Activated CD4-positive, alpha-beta T cell treated with anti-CD3 and anti-CD28 coated beads, Interleukin-2, amount 10 ng/mL, durations not matched to agents 24 days and 14 days (primary cell): ENCODE results near the gene ACER3. TPM values are rescaled to one million over a fixed set of nuclear protein-coding genes. Genes with fewer than 3 reads are reported as not detected.
A peak's percentile ranks its signal among the peaks of the same experiment; 100 is the strongest.

Experiments
- DNase-seq: peaks from one replicate; pipeline ENCODE4 v3.0.0; 2022
- H3K27ac Mint-ChIP-seq: one replicate; pipeline ENCODE4 v1.8.0; 2022; ENCODE audit warnings: mild to moderate bottlenecking, mixed read lengths
- H3K27me3 Mint-ChIP-seq: one replicate; pipeline ENCODE4 v1.8.0; 2022; ENCODE audit warnings: mixed read lengths
- H3K36me3 Mint-ChIP-seq: one replicate; pipeline ENCODE4 v1.8.0; 2022; ENCODE audit warnings: low read depth, mild to moderate bottlenecking, mixed read lengths
- H3K4me1 Mint-ChIP-seq: one replicate; pipeline ENCODE4 v1.8.0; 2021; ENCODE audit warnings: mixed read lengths
- H3K4me3 Mint-ChIP-seq: one replicate; pipeline ENCODE4 v1.8.0; 2022; ENCODE audit warnings: mild to moderate bottlenecking, moderate library complexity, mixed read lengths
- H3K9me3 Mint-ChIP-seq: one replicate; pipeline ENCODE4 v1.8.0; 2021; ENCODE audit warnings: mixed read lengths
- intact Hi-C: fragments of 100-400 bp; cut with micrococcal nuclease; formaldehyde crosslinking; loops from one replicate; pipeline ENCODE4 v1.15.1; 2023
- total RNA-seq: library from RNA; stranded (reverse); gene quantifications from 2 replicates; pipeline ENCODE4 v1.2.3, GENCODE V29; 2022

The ACER3 gene
- total RNA-seq, 1 donor from 2014 or later = 12.5 TPM

GRCh38 chr11:77067861-77068443, 207.2 kb downstream of the ACER3 start:
- H3K4me1 Mint-ChIP-seq = peaks cover 20% of the 10 kb centered on the region
- no peak for DNase-seq
- H3K4me3 Mint-ChIP-seq = peak overlapping the region; percentile 66
- intact Hi-C loops = no loop called here
- no peaks in the 10 kb centered on the region for H3K9me3 Mint-ChIP-seq
- H3K36me3 Mint-ChIP-seq = no peaks in the 10 kb centered on the region
- peaks cover 19% of the 10 kb centered on the region for H3K27me3 Mint-ChIP-seq
- no peak overlapping the region for H3K27ac Mint-ChIP-seq

- intact Hi-C loops = no loop called here
- Mint-ChIP-seq H3K4me1 (peaks cover 26% of the 10 kb centered on the region), H3K27ac (no peak overlapping the region), H3K27me3 (peaks cover 19% of the 10 kb centered on the region), H3K36me3 (no peaks in the 10 kb centered on the region), H3K9me3 (no peaks in the 10 kb centered on the region), H3K4me3 (no peak overlapping the region)
- no peak for DNase-seq
These were observed 208.0 kb downstream of the ACER3 start for GRCh38 chr11:77068457-77069335.

GRCh38 chr11:77069336-77069968, 208.7 kb downstream of the ACER3 start:
- H3K9me3 Mint-ChIP-seq = no peaks in the 10 kb centered on the region
- H3K27ac Mint-ChIP-seq = no peak overlapping the region
- intact Hi-C loops = no loop called here
- H3K4me1 Mint-ChIP-seq = peaks cover 26% of the 10 kb centered on the region
- peaks cover 17% of the 10 kb centered on the region for H3K27me3 Mint-ChIP-seq
- H3K4me3 Mint-ChIP-seq = no peak overlapping the region
- no peaks in the 10 kb centered on the region for H3K36me3 Mint-ChIP-seq
- no peak for DNase-seq

GRCh38 chr11:77069969-77070582, 209.4 kb downstream of the ACER3 start:
- Mint-ChIP-seq H3K36me3 (no peaks in the 10 kb centered on the region), H3K4me1 (peaks cover 26% of the 10 kb centered on the region), H3K9me3 (no peaks in the 10 kb centered on the region), H3K4me3 (no peak overlapping the region), H3K27me3 (peaks cover 13% of the 10 kb centered on the region), H3K27ac (no peak overlapping the region)
- DNase-seq = no peak
- intact Hi-C loops = no loop called here

GRCh38 chr11:77071077-77071476, 210.4 kb downstream of the ACER3 start:
- Mint-ChIP-seq H3K27me3 (peaks cover 9% of the 10 kb centered on the region), H3K27ac (no peak overlapping the region), H3K36me3 (no peaks in the 10 kb centered on the region), H3K4me3 (no peak overlapping the region), H3K9me3 (no peaks in the 10 kb centered on the region), H3K4me1 (peaks cover 22% of the 10 kb centered on the region)
- DNase-seq = no peak
- intact Hi-C loops = no loop called here

GRCh38 chr11:77071671-77072605, 211.2 kb downstream of the ACER3 start:
- Mint-ChIP-seq H3K9me3 (no peaks in the 10 kb centered on the region), H3K4me1 (peaks cover 22% of the 10 kb centered on the region), H3K36me3 (no peaks in the 10 kb centered on the region), H3K4me3 (no peak overlapping the region), H3K27ac (no peak overlapping the region), H3K27me3 (peaks cover 11% of the 10 kb centered on the region)
- DNase-seq = peak; percentile 58
- intact Hi-C loops = no loop called here

- H3K27ac Mint-ChIP-seq = no peak overlapping the region
- no peaks in the 10 kb centered on the region for H3K36me3 Mint-ChIP-seq
- H3K9me3 Mint-ChIP-seq = no peaks in the 10 kb centered on the region
- H3K4me3 Mint-ChIP-seq = no peak overlapping the region
- peak; percentile 69 for DNase-seq
- intact Hi-C loops = no loop called here
- H3K27me3 Mint-ChIP-seq = peaks cover 10% of the 10 kb centered on the region
- peaks cover 18% of the 10 kb centered on the region for H3K4me1 Mint-ChIP-seq
These were observed 212.2 kb downstream of the ACER3 start for GRCh38 chr11:77072851-77073327.

GRCh38 chr11:77073328-77074001, 212.7 kb downstream of the ACER3 start:
- Mint-ChIP-seq H3K27me3 (peaks cover 15% of the 10 kb centered on the region), H3K9me3 (no peaks in the 10 kb centered on the region), H3K4me3 (no peak overlapping the region), H3K27ac (no peak overlapping the region), H3K4me1 (peaks cover 18% of the 10 kb centered on the region), H3K36me3 (no peaks in the 10 kb centered on the region)
- intact Hi-C loops = no loop called here
- DNase-seq = no peak

- Mint-ChIP-seq H3K36me3 (no peaks in the 10 kb centered on the region), H3K9me3 (peaks cover 3% of the 10 kb centered on the region), H3K27ac (no peak overlapping the region), H3K27me3 (peaks cover 16% of the 10 kb centered on the region), H3K4me3 (no peak overlapping the region), H3K4me1 (peaks cover 18% of the 10 kb centered on the region)
- DNase-seq = no peak
- intact Hi-C loops = no loop called here
These were observed 213.5 kb downstream of the ACER3 start for GRCh38 chr11:77074205-77074604.

GRCh38 chr11:77074626-77075221, 214.0 kb downstream of the ACER3 start:
- H3K27me3 Mint-ChIP-seq = peaks cover 16% of the 10 kb centered on the region
- H3K9me3 Mint-ChIP-seq = peaks cover 3% of the 10 kb centered on the region
- no peak overlapping the region for H3K27ac Mint-ChIP-seq
- intact Hi-C loops = no loop called here
- no peaks in the 10 kb centered on the region for H3K36me3 Mint-ChIP-seq
- H3K4me3 Mint-ChIP-seq = no peak overlapping the region
- peaks cover 18% of the 10 kb centered on the region for H3K4me1 Mint-ChIP-seq
- DNase-seq = no peak

GRCh38 chr11:77075425-77075905, 214.7 kb downstream of the ACER3 start:
- no peaks in the 10 kb centered on the region for H3K36me3 Mint-ChIP-seq
- DNase-seq = no peak
- no peak overlapping the region for H3K27ac Mint-ChIP-seq
- H3K9me3 Mint-ChIP-seq = peaks cover 3% of the 10 kb centered on the region
- H3K4me1 Mint-ChIP-seq = peaks cover 18% of the 10 kb centered on the region
- no peak overlapping the region for H3K4me3 Mint-ChIP-seq
- intact Hi-C loops = no loop called here
- H3K27me3 Mint-ChIP-seq = peaks cover 16% of the 10 kb centered on the region
